Lower lobe of right lung (tissue), 2 donors: ENCODE data around the gene WASF2. TPM values are rescaled to one million over a fixed set of nuclear protein-coding genes. Genes with fewer than 3 reads are reported as not detected.

Experiments
- ATAC-seq, 2 donors: fragments of 200-7000 bp; cut with Tn5 transposase; one replicate each; pipeline ENCODE4 v1.9.1; 2020 to 2022; ENCODE audit warnings: mild to moderate bottlenecking in 2 of 2, moderate library complexity in 2 of 2
- DNase-seq: peaks from one replicate; pipeline ENCODE4 v3.0.0-alpha.2; 2020
- H3K27ac ChIP-seq: fragments of 200-600 bp; one replicate; pipeline ENCODE4 v1.8.0; 2022
- H3K27me3 ChIP-seq: fragments of 200-600 bp; one replicate; pipeline ENCODE4 v1.8.0; 2022; ENCODE audit warnings: low read depth
- H3K36me3 ChIP-seq: fragments of 200-600 bp; one replicate; pipeline ENCODE4 v1.8.0; 2022; ENCODE audit warnings: mild to moderate bottlenecking
- H3K4me1 ChIP-seq: fragments of 200-600 bp; one replicate; pipeline ENCODE4 v1.8.0; 2022
- H3K4me3 ChIP-seq: fragments of 200-600 bp; one replicate; pipeline ENCODE4 v1.8.0; 2022; ENCODE audit warnings: mild to moderate bottlenecking
- H3K9me3 ChIP-seq: fragments of 200-600 bp; one replicate; pipeline ENCODE4 v1.8.0; 2022
- CTCF ChIP-seq: fragments of 200-600 bp; IDR thresholded peaks from one replicate; pipeline ENCODE4 v1.8.0; 2022; ENCODE audit warnings: antibody characterized with exemption, mild to moderate bottlenecking
- intact Hi-C: fragments of 100-400 bp; cut with DNase I; formaldehyde crosslinking; loops from one replicate; pipeline ENCODE4 v1.11.0; 2022
- total RNA-seq: library from RNA; stranded (reverse); fragmentation: NEBNext Ultra II Directional; extraction: Animal tissue kit (Norgen Biotek cat#: 25700); gene quantifications from one replicate; pipeline ENCODE4 v1.2.1, GENCODE V29; 2021
- donor health status: DM: no; HTN: yes; CAD: no; lungs with severe emphysema.

Gene WASF2
- total RNA-seq, 1 donor from 2014 or later: 159 TPM

- Histone ChIP-seq H3K27ac (no peak overlapping the region), H3K4me3 (no peak overlapping the region), H3K4me1 (peaks cover 69% of the 10 kb centered on the region), H3K9me3 (no peaks in the 10 kb centered on the region), H3K27me3 (no peaks in the 10 kb centered on the region), H3K36me3 (no peaks in the 10 kb centered on the region)
- TF ChIP-seq CTCF: no peak
- no peak for DNase-seq
- no peak for ATAC-seq
- intact Hi-C loops: no loop called here
Measured at GRCh38 chr1:27485363-27485762, 4.6 kb downstream of the WASF2 start.

- Histone ChIP-seq H3K27ac (no peak overlapping the region), H3K9me3 (no peaks in the 10 kb centered on the region), H3K4me1 (peaks cover 67% of the 10 kb centered on the region), H3K27me3 (no peaks in the 10 kb centered on the region), H3K36me3 (no peaks in the 10 kb centered on the region), H3K4me3 (no peak overlapping the region)
- TF ChIP-seq CTCF: no peak
- intact Hi-C loops: no loop called here
- ATAC-seq (no peak), DNase-seq (peak; percentile 8)
Measured at GRCh38 chr1:27483659-27484058, 6.3 kb downstream of the WASF2 start.

- H3K36me3 ChIP-seq: no peaks in the 10 kb centered on the region
- no peaks in the 10 kb centered on the region for H3K9me3 ChIP-seq
- no peak overlapping the region for H3K27ac ChIP-seq
- H3K4me3 ChIP-seq: no peak overlapping the region
- no peak for TF ChIP-seq CTCF
- DNase-seq (no peak), ATAC-seq (no peak)
- peaks cover 58% of the 10 kb centered on the region for H3K4me1 ChIP-seq
- intact Hi-C loops: no loop called here
- H3K27me3 ChIP-seq: no peaks in the 10 kb centered on the region
Measured at GRCh38 chr1:27481994-27482620, 7.9 kb downstream of the WASF2 start.

GRCh38 chr1:27478098-27478497 is 11.9 kb downstream of the WASF2 start:
- Histone ChIP-seq H3K36me3 (no peaks in the 10 kb centered on the region), H3K9me3 (no peaks in the 10 kb centered on the region), H3K4me3 (no peak overlapping the region), H3K27me3 (no peaks in the 10 kb centered on the region), H3K4me1 (peaks cover 61% of the 10 kb centered on the region), H3K27ac (no peak overlapping the region)
- intact Hi-C loops: no loop called here
- TF ChIP-seq CTCF: no peak
- ATAC-seq (no peak), DNase-seq (peak; percentile 9)

GRCh38 chr1:27476237-27476636 is 13.7 kb downstream of the WASF2 start:
- H3K4me1 ChIP-seq: peaks cover 59% of the 10 kb centered on the region
- no peak overlapping the region for H3K4me3 ChIP-seq
- H3K36me3 ChIP-seq: no peaks in the 10 kb centered on the region
- H3K27ac ChIP-seq: no peak overlapping the region
- ATAC-seq (no peak), DNase-seq (no peak)
- H3K27me3 ChIP-seq: no peaks in the 10 kb centered on the region
- TF ChIP-seq CTCF: no peak
- intact Hi-C loops: no loop called here
- no peaks in the 10 kb centered on the region for H3K9me3 ChIP-seq
